ENCODE measurements around the gene GALNT9.

GALNT9 gene

DNA sequence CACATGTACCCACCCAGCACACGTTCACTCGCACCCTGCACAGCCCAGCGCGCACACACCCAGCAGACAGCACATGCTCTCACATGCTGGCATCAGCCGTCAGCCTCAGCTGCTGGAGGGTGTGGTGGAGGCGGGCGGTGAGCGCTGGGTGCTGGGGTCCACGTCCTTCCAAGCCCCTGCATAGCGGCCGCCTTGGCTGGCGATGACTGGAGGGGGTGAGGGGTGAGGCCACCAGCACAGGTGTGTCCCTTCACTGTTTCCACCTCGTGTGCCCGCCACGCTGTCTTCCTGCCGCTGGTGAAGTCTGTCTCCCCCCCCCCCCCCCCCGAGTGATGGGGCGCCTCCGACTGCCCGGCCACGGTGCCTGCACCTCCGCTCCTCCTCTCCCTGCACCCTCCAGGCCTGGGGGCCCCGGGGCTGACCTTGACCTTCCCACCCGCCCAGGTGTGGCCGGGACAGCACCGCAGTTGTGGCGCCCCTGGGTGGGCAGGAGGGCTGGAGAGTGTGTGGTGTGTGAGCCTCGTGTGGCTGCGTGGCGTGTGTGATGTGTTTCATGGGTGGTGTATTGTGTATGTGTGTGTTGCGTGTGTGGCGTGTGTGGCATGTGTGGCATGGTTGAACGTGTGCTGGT, 147.7 kb downstream of the GALNT9 start:
- Histone ChIP-seq H3K9ac (ENCODE audit: low read length) (no peak overlapping the region), H3K4me3 (ENCODE audit: low read length) (no peak overlapping the region), H3K36me3 (ENCODE audit: control insufficient read depth, low read depth, low read length) (no peaks in the 10 kb centered on the region), H3K9me3 (ENCODE audit: control insufficient read depth, low read depth, low read length) (no peaks in the 10 kb centered on the region), H3K27ac (ENCODE audit: low read length) (no peak overlapping the region), H3K27me3 (ENCODE audit: control insufficient read depth, insufficient read depth, low read length) (peaks cover 73% of the 10 kb centered on the region), H3K4me1 (ENCODE audit: control insufficient read depth, low read depth, low read length) (no peaks in the 10 kb centered on the region)

DNA sequence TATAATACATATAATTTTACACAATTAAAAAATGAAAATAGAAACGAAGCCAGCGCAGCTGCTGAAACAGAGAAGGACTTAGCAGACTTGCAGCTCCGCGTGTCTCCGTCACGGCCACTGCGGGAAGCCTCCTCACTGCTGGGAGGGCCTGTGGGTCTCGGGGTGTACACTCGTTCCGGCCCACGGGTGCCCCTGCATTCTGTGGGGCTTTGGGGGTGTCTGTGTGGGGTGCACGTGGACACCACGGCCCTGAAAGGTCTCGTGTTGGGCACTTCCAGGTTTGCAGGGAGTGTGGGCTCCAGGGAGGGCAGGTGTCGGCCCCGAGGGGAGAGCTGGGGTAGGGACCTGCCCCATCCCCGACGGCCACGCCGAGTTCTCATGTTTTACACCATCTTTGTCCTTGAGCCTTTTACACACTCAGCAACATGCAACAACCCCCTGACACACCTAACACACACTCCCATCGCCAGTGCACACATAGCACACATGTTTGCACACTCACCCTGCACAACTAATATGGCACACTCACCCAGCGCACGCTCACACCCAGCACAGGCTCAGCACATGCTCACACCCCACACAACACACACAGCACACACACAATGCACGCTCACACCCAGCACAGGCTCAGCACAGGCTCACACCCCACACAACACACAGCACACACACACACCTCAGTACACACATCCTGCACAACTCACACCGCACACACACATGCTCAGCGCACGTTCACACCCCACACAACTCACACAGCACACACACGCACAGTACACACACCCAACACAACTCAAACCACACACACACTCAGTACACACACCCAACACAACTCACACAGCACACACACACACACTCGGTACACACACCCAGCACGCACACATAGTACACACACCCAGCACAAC, 148.5 kb downstream of the GALNT9 start:
- H3K4me1 ChIP-seq (ENCODE audit: control insufficient read depth, low read depth, low read length): no peaks in the 10 kb centered on the region
- H3K27ac ChIP-seq (ENCODE audit: low read length): no peak overlapping the region
- H3K36me3 ChIP-seq (ENCODE audit: control insufficient read depth, low read depth, low read length): no peaks in the 10 kb centered on the region
- no peaks in the 10 kb centered on the region for H3K9me3 ChIP-seq (ENCODE audit: control insufficient read depth, low read depth, low read length)
- H3K9ac ChIP-seq (ENCODE audit: low read length): no peak overlapping the region
- no peak overlapping the region for H3K4me3 ChIP-seq (ENCODE audit: low read length)
- peaks cover 65% of the 10 kb centered on the region for H3K27me3 ChIP-seq (ENCODE audit: control insufficient read depth, insufficient read depth, low read length)

DNA sequence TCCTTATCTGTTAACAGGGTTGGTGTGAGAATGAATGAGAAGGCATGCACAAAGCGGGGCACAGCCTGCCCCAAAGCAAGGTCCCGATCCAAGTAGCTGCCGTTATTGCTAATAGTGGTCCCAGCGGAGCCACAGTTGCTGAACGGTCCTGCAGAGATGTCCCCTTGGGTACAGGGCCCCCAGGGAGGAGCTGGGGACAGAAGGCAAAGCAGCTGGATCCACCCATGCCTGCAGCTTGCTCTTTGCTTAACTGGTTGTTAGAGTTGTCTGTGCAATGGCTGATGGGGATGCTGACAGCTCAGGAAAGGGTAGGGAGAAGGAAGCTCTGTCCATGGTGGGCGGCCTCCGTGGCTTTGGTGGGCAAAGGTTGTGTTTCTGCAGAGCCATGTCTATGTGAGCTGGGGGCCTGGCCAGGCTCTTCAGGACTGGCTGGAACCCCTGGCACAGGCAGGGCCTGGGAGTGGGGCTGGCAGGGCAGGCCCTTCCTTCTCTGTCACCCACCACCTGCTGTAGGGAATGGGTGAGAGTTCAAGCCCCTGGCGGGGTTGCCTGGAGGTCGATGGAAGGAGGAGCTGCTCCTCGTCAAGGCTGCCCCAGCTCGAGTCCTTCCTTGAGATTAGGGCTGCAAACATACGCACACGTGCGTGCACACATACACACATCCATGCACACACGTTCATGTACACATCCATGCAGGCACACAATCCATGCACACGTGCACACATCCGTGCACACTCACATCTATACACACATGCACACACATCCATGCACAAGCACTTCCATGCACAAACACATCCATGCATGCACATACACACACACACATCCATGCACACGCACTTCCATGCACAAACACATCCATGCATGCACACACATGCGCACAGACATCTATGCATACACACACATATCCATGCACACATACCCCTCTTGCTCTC, 149.7 kb downstream of the GALNT9 start:
- H3K9ac ChIP-seq (ENCODE audit: low read length): no peak overlapping the region
- H3K4me1 ChIP-seq (ENCODE audit: control insufficient read depth, low read depth, low read length): no peaks in the 10 kb centered on the region
- H3K36me3 ChIP-seq (ENCODE audit: control insufficient read depth, low read depth, low read length): no peaks in the 10 kb centered on the region
- no peak overlapping the region for H3K27ac ChIP-seq (ENCODE audit: low read length)
- H3K9me3 ChIP-seq (ENCODE audit: control insufficient read depth, low read depth, low read length): no peaks in the 10 kb centered on the region
- no peak overlapping the region for H3K4me3 ChIP-seq (ENCODE audit: low read length)
- peaks cover 56% of the 10 kb centered on the region for H3K27me3 ChIP-seq (ENCODE audit: control insufficient read depth, insufficient read depth, low read length)

DNA sequence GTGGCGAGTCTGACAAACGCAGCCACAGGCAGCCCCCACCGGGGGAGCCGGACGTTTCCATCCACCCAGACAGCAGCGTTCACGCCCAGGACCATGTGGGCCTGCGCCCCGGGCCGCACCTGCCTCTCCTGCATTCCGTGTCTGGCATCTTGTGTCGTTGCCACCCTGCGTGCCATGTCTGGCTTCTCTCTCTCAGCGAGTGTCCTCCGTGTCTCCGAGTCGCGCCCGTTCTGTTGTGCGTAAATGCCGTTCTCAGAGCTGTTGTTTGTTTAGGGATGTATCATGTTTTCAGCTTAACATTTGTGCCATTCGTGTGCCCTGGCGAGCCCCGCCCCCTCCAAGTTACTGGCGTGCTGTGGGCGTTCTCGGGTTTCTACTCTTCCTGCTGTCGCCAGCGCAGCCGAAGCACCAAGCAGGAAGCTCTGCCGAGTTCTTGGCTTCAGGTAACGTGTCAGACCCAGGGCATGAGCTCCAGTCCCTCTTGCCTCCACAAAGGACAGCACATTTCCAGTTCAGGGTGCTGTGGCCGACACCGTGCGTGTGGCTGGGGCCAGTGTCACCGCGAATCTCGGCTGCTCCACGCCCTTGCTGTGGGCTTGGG, 150.5 kb downstream of the GALNT9 start:
- Histone ChIP-seq H3K4me1 (ENCODE audit: control insufficient read depth, low read depth, low read length) (no peaks in the 10 kb centered on the region), H3K9ac (ENCODE audit: low read length) (no peak overlapping the region), H3K27ac (ENCODE audit: low read length) (no peak overlapping the region), H3K27me3 (ENCODE audit: control insufficient read depth, insufficient read depth, low read length) (peaks cover 57% of the 10 kb centered on the region), H3K36me3 (ENCODE audit: control insufficient read depth, low read depth, low read length) (no peaks in the 10 kb centered on the region), H3K4me3 (ENCODE audit: low read length) (no peak overlapping the region), H3K9me3 (ENCODE audit: control insufficient read depth, low read depth, low read length) (no peaks in the 10 kb centered on the region)

DNA sequence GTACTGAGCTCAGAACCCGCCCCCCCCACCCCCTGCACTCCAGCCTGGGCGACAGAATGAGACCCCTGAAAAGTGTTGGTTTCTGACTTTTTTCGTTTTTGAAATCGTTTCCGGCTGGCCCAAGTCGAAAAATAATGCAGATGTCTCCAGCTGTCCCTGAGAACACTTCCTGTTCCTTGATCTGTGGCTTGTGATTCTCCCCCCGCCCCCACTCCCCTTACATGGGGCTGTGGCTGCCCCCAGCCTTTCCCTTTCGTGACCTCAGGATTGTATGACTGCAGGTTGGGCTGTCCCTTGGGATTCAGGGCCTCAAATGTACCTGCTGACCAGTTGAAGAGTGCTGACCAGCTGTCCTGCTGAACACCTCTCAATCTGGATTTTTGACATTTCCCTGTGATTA, 151.1 kb downstream of the GALNT9 start:
- H3K27ac ChIP-seq (ENCODE audit: low read length): no peak overlapping the region
- H3K9me3 ChIP-seq (ENCODE audit: control insufficient read depth, low read depth, low read length): no peaks in the 10 kb centered on the region
- no peak overlapping the region for H3K9ac ChIP-seq (ENCODE audit: low read length)
- H3K4me1 ChIP-seq (ENCODE audit: control insufficient read depth, low read depth, low read length): no peaks in the 10 kb centered on the region
- H3K27me3 ChIP-seq (ENCODE audit: control insufficient read depth, insufficient read depth, low read length): peaks cover 53% of the 10 kb centered on the region
- H3K36me3 ChIP-seq (ENCODE audit: control insufficient read depth, low read depth, low read length): no peaks in the 10 kb centered on the region
- H3K4me3 ChIP-seq (ENCODE audit: low read length): no peak overlapping the region

DNA sequence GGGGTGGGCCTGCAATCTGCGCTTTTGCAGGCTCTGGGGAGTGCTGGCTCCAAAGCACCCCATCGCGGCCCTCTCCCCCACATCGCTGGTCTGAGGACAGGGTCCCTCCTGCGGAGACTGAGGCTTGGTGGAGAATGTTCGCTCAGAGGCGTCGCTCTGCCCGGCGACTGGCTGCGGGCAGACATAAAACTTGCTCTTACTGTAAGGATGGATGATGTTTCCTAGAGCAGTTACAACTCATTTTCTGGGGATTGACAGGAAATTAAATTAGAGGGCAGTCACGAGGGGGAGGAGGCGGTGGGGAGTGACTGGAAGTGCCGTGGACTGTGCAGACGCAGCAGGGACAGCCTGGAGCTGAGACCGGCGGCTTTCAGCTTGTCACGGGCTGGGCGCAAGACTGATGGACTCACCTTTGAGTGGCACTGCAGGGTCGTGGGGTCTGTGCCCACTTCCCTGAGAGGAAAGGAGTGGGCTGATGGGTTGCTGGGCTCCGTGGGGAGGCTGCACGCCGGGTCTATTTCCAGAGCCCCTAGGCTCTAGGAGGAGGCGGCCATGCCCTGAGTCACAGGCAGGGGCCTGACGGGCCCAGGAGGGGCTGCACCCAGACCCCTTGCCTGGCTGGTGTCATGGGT, 152.4 kb downstream of the GALNT9 start:
- Histone ChIP-seq H3K4me3 (ENCODE audit: low read length) (no peak overlapping the region), H3K9me3 (ENCODE audit: control insufficient read depth, low read depth, low read length) (no peaks in the 10 kb centered on the region), H3K27ac (ENCODE audit: low read length) (no peak overlapping the region), H3K4me1 (ENCODE audit: control insufficient read depth, low read depth, low read length) (no peaks in the 10 kb centered on the region), H3K27me3 (ENCODE audit: control insufficient read depth, insufficient read depth, low read length) (peaks cover 47% of the 10 kb centered on the region), H3K9ac (ENCODE audit: low read length) (no peak overlapping the region), H3K36me3 (ENCODE audit: control insufficient read depth, low read depth, low read length) (no peaks in the 10 kb centered on the region)

DNA sequence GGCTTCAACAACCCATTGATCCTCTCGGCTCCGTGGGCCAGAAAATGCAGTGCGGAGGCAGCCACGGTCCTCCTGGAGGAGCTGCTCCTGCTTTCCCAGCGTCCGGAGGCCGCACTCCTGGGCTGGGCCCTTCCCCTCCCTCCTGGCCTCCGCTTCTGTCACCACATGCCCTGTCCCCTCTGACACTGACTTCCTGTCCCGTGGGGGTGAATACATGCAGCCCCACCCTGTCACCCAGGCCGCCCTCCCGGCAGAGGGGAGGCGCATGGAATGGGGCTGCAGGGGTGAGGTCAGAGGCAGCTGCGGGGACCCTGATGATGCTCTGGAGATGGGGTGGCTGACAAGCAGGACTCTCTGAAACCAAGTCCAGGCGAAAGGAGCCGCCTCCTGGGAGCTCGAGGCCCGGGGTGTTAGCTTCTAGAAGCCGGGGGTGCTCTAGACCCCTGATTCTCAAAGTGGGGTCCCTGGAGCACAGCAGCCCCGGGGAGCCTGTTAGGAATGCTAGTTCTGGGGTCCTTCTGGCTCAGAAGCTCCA, 152.9 kb downstream of the GALNT9 start:
- Histone ChIP-seq H3K27ac (ENCODE audit: low read length) (no peak overlapping the region), H3K9ac (ENCODE audit: low read length) (no peak overlapping the region), H3K27me3 (ENCODE audit: control insufficient read depth, insufficient read depth, low read length) (peaks cover 49% of the 10 kb centered on the region), H3K4me1 (ENCODE audit: control insufficient read depth, low read depth, low read length) (no peaks in the 10 kb centered on the region), H3K36me3 (ENCODE audit: control insufficient read depth, low read depth, low read length) (no peaks in the 10 kb centered on the region), H3K9me3 (ENCODE audit: control insufficient read depth, low read depth, low read length) (no peaks in the 10 kb centered on the region), H3K4me3 (ENCODE audit: low read length) (no peak overlapping the region)

DNA sequence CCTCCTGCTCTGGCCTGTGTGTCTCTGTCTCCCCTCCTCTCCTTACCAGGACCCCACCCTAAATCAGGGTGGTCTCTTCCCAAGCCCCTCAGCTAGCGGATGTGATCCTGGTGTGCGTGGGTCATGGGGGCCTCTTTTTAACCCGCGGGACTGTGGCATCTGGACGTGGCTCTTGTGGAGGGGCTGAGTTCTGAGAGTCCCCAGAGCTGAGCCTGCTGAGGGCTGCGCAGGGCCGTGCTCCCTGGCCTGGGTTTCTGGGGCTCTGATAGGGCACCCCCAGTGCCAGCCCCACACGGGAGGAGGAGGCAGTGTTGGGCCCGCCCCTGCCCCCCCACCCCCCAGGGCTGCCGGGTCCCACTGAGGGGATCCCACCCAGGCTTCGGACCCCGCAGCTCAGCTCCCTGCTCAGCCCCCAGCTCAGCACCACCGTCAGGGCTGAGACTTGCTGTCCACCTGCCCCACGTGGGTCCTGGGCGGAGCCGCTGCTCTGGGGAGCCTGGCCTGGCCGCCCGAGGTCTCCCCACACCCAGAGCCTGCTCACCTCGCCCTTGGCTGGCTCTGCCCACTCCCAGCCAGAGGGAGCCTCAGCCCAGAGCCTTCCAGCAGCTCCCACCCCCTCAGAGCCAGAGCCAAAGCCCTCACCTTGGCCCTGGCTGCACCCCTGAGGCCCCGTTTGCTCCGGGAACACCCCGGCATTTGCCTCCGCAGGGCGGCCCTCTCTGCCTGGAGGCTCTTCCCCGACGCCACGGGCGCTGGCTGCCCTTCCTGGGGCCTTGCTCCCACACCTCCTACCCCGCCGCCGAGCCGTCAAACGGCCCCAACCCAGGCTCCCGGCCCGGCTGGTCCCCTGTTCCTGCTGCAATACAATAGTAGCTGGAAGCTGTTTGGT, 153.6 kb downstream of the GALNT9 start:
- H3K4me3 ChIP-seq (ENCODE audit: low read length): no peak overlapping the region
- no peak overlapping the region for H3K9ac ChIP-seq (ENCODE audit: low read length)
- no peaks in the 10 kb centered on the region for H3K4me1 ChIP-seq (ENCODE audit: control insufficient read depth, low read depth, low read length)
- H3K27ac ChIP-seq (ENCODE audit: low read length): no peak overlapping the region
- H3K9me3 ChIP-seq (ENCODE audit: control insufficient read depth, low read depth, low read length): no peaks in the 10 kb centered on the region
- peaks cover 50% of the 10 kb centered on the region for H3K27me3 ChIP-seq (ENCODE audit: control insufficient read depth, insufficient read depth, low read length)
- no peaks in the 10 kb centered on the region for H3K36me3 ChIP-seq (ENCODE audit: control insufficient read depth, low read depth, low read length)

DNA sequence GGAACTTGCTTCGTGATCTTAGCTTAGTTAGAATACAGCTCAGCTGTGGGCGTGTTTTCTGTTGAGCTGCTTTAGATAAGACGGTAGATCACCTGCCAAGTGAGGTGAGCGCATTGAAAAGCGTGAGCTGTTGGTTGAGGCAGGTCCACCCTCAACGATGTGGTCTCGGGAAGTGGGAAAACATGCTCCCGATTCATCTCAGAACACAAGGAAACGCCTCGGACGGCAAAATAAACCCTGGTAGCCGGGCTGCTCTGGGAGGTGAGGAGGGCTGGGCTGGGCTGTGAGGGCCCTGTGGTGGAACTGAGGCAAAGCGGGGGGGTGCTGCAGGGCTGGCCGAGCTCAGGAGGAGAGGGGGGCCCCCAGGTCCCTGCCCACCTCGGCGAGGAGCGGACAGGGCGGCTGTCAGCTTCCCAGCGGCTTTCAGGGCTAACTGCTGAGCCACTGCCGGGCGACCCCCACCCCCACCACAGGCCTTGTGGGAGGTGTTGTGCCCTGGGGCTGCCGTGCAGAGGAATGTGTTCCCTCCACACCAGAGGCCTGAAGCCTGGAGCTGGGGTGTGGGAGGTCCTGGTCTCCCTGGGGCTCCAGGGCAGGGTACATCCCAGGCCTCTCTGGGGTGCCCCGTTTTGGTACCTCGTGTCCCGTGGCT, 154.4 kb downstream of the GALNT9 start:
- H3K4me1 ChIP-seq (ENCODE audit: control insufficient read depth, low read depth, low read length): no peaks in the 10 kb centered on the region
- no peaks in the 10 kb centered on the region for H3K36me3 ChIP-seq (ENCODE audit: control insufficient read depth, low read depth, low read length)
- H3K27ac ChIP-seq (ENCODE audit: low read length): no peak overlapping the region
- H3K4me3 ChIP-seq (ENCODE audit: low read length): no peak overlapping the region
- peaks cover 57% of the 10 kb centered on the region for H3K27me3 ChIP-seq (ENCODE audit: control insufficient read depth, insufficient read depth, low read length)
- no peak overlapping the region for H3K9ac ChIP-seq (ENCODE audit: low read length)
- no peaks in the 10 kb centered on the region for H3K9me3 ChIP-seq (ENCODE audit: control insufficient read depth, low read depth, low read length)

Measured in iPS-18a (cell line).